Osteoblast (primary cell): ENCODE data around the gene SBK3. TPM values are rescaled to one million over a fixed set of nuclear protein-coding genes. Genes with fewer than 3 reads are reported as not detected.
A peak's percentile ranks its signal among the peaks of the same experiment; 100 is the strongest.

ENCODE experiments used
- DNase-seq: peaks from one replicate; pipeline ENCODE4 v3.0.0; 2011; ENCODE audit warnings: low spot score, mixed read lengths; ENCODE audit not compliant: insufficient read length; ENCODE audit errors: missing footprints
- H2AFZ ChIP-seq: 2 replicates; pipeline ENCODE4 v1.6.0; 2011; ENCODE audit warnings: mild to moderate bottlenecking, low read length
- H3K27ac ChIP-seq: 2 replicates; pipeline ENCODE4 v1.5.1; 2011; ENCODE audit warnings: mild to moderate bottlenecking, low read depth, low read length, moderate library complexity
- H3K27me3 ChIP-seq: 2 replicates; pipeline ENCODE4 v1.6.0; 2012; ENCODE audit warnings: mild to moderate bottlenecking, control low read depth, inconsistent platforms, low read length, moderate library complexity; ENCODE audit not compliant: insufficient read depth
- H3K36me3 ChIP-seq: 2 replicates; pipeline ENCODE4 v1.5.1; 2011; ENCODE audit warnings: mild to moderate bottlenecking, low read length, control low read depth, moderate library complexity; ENCODE audit not compliant: insufficient read depth
- H3K4me1 ChIP-seq: 2 replicates; pipeline ENCODE4 v1.5.1; 2011; ENCODE audit warnings: mild to moderate bottlenecking, low read length, control low read depth, moderate library complexity; ENCODE audit not compliant: insufficient read depth
- H3K4me2 ChIP-seq: 2 replicates; pipeline ENCODE4 v1.6.0; 2011; ENCODE audit warnings: mild to moderate bottlenecking, low read length; ENCODE audit not compliant: insufficient read depth
- H3K4me3 ChIP-seq: fragments of 200-600 bp; sonication (generic); 3 replicates; pipeline ENCODE4 v1.5.1; 2012; ENCODE audit warnings: mild to moderate bottlenecking, low read length, inconsistent platforms; ENCODE audit not compliant: insufficient read depth
- H3K79me2 ChIP-seq: 2 replicates; pipeline ENCODE4 v1.6.0; 2012; ENCODE audit warnings: mild to moderate bottlenecking, low read length, control low read depth, inconsistent platforms; ENCODE audit not compliant: insufficient read depth
- H3K9me3 ChIP-seq: 2 replicates; pipeline ENCODE4 v1.5.1; 2011; ENCODE audit warnings: low read depth, low read length, control low read depth
- H4K20me1 ChIP-seq: 2 replicates; pipeline ENCODE4 v1.6.0; 2012; ENCODE audit warnings: mild to moderate bottlenecking, low read length, control low read depth; ENCODE audit not compliant: insufficient read depth
- CTCF ChIP-seq: IDR thresholded peaks from 2 replicates; pipeline ENCODE4 v1.5.1; 2011; ENCODE audit warnings: mild to moderate bottlenecking, low read depth, low read length, moderate library complexity; ENCODE audit errors: extremely low read depth
- total RNA-seq: library from RNA; depleted of rRNA; stranded (reverse); fragments of >200 nt; gene quantifications from 2 replicates; pipeline ENCODE4 v1.2.3, GENCODE V29; 2012

Gene SBK3
- total RNA-seq, 1 donor, result not detected

- H2AFZ ChIP-seq, result no peak overlapping the region
- no peaks in the 10 kb centered on the region for H3K27me3 ChIP-seq
- no peaks in the 10 kb centered on the region for H3K79me2 ChIP-seq
- no peaks in the 10 kb centered on the region for H3K36me3 ChIP-seq
- no peaks in the 10 kb centered on the region for H3K9me3 ChIP-seq
- no peak overlapping the region for H3K4me2 ChIP-seq
- no peak for DNase-seq
- no peak overlapping the region for H3K27ac ChIP-seq
- H3K4me3 ChIP-seq, result no peak overlapping the region
- H4K20me1 ChIP-seq, result no peaks in the 10 kb centered on the region
- H3K4me1 ChIP-seq, result peaks cover 25% of the 10 kb centered on the region
- no peak for TF ChIP-seq CTCF
Observed at GRCh38 chr19:55554741-55555152, 9.4 kb upstream of the SBK3 start.

GRCh38 chr19:55554302-55554701, 9.0 kb upstream of the SBK3 start:
- H3K79me2 ChIP-seq, result no peaks in the 10 kb centered on the region
- peaks cover 29% of the 10 kb centered on the region for H3K4me1 ChIP-seq
- H3K27ac ChIP-seq, result no peak overlapping the region
- DNase-seq, result no peak
- H3K27me3 ChIP-seq, result no peaks in the 10 kb centered on the region
- no peaks in the 10 kb centered on the region for H3K9me3 ChIP-seq
- no peak overlapping the region for H3K4me2 ChIP-seq
- no peak overlapping the region for H3K4me3 ChIP-seq
- no peak for TF ChIP-seq CTCF
- H4K20me1 ChIP-seq, result no peaks in the 10 kb centered on the region
- no peak overlapping the region for H2AFZ ChIP-seq
- H3K36me3 ChIP-seq, result no peaks in the 10 kb centered on the region

DNA sequence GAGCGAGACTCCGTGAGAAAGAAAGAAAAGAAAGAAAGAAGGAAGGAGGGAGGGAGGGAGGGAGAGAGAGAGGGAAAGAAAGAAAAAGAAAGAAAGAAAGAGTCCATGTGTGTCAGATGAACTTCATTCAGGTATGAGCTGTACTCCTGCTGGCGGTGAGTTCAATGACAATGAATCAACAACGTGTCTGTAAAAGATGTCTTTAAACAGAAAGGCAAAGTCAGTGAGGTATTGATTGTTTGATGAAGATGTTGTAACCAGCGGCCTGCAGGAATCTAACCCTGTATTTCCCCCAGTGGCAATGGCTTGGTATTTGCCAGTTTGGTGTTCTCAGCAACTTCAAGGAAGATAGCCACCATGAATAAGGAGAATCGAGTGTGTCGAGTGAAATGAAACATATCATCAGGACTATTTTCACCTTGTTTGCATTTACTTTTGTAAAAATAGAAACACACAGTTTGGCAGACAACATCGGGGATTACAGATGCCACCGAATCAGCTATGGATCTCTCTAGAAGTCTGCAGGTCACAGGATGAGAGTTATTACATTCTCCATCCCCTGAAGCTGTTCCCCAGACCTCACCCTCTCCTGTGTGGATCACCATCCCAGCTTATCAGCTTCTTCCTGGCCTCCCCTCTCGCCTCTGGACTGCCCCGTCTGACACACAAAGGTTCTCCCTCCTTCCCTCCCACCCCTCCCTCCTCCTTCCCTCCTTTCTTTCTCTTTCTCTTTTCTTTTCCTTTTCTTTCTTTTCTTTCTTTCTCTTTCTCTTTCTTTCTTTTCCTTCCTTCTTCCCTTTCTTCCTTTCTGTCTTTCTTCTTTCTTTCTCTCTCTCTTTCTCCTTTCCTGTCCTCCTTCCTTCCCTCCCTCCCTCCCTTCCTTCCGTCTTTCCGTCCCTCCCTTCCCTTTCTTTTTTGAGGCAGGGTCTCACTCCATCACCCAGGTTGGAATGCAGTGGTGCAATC, 8.2 kb upstream of the SBK3 start:
- DNase-seq, result peak; percentile 39
- Histone ChIP-seq H3K36me3 (no peaks in the 10 kb centered on the region), H4K20me1 (no peaks in the 10 kb centered on the region), H3K4me3 (no peak overlapping the region), H3K79me2 (no peaks in the 10 kb centered on the region), H3K4me2 (peak overlapping the region; percentile 38), H3K9me3 (no peaks in the 10 kb centered on the region), H3K27me3 (no peaks in the 10 kb centered on the region), H2AFZ (peak overlapping the region; percentile 67), H3K4me1 (peaks cover 32% of the 10 kb centered on the region), H3K27ac (peak overlapping the region; percentile 80)
- no peak for TF ChIP-seq CTCF

DNA sequence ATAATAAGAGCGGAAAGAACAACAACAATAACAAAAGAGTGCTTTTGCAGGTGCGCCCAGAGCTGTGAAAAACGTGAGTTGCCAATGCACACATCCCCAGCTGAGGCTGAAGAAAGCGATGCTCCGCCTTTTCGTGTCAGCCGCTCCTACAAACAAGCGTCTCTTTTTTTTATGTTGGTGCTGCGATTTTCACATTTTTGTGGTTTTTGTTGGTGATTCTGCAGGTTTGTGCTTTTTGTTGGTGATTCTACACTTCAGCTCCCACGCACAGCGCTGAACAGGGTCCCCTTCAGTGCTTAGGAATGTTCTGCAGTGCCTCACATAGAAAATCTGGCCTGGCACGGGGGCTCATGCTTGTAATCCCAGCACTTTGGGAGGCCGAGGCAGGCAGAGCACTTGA, 7.3 kb upstream of the SBK3 start:
- DNase-seq, result peak; percentile 93
- no peaks in the 10 kb centered on the region for H4K20me1 ChIP-seq
- H3K4me3 ChIP-seq, result peak overlapping the region; percentile 11
- no peaks in the 10 kb centered on the region for H3K79me2 ChIP-seq
- H3K4me1 ChIP-seq, result peaks cover 35% of the 10 kb centered on the region
- H3K9me3 ChIP-seq, result no peaks in the 10 kb centered on the region
- no peak overlapping the region for H2AFZ ChIP-seq
- TF ChIP-seq CTCF, result no peak
- H3K27me3 ChIP-seq, result no peaks in the 10 kb centered on the region
- peak overlapping the region; percentile 80 for H3K27ac ChIP-seq
- H3K36me3 ChIP-seq, result no peaks in the 10 kb centered on the region
- peak overlapping the region; percentile 38 for H3K4me2 ChIP-seq
